K562 (cell line): ENCODE results near the gene ZDHHC8. TPM values are rescaled to one million over a fixed set of nuclear protein-coding genes. Genes with fewer than 3 reads are reported as not detected.

ENCODE experiments used
- ATAC-seq: fragments of 200-7000 bp; cut with Tn5 transposase; 3 replicates; pipeline ENCODE4 v1.9.1; 2020; ENCODE audit warnings: moderate library complexity
- BruUV-seq: library from RNA; stranded (reverse); fragments of 400-500 nt; replicated peaks from 2 replicates; lab custom pipeline; 2021; lab: Mats Ljungman, UMichigan
- CTCF ChIA-PET: fragments of 300-600 bp; formaldehyde crosslinking; extraction: SDS; loops from one replicate; lab custom pipeline; 2021; ENCODE audit warnings: low intra/inter-chr PET ratio; lab: Yijun Ruan, JAX
- POLR2A ChIA-PET: fragments of 300-600, 350-650 bp; sonication (Branson Sonifier 250); formaldehyde crosslinking; extraction: SDS; loops from one replicate; lab custom pipeline; 2021; ENCODE audit warnings: antibody characterized with exemption, inconsistent platforms; lab: Yijun Ruan, JAX
- DNase-seq, 4 experiments: peaks; one replicate each; pipeline versions ENCODE4 v3.0.0 to v3.0.0-alpha.2; 2011 to 2018; ENCODE audit warnings: low spot score in 3 of 4, mixed read lengths in 3 of 4; ENCODE audit errors: extremely low read depth in 1 of 4
- FAIRE-seq: peaks from 2 replicates; lab custom pipeline; 2011; peaks lifted over from hg19 to GRCh38; lab: Jason Lieb, UNC
- H2AFZ ChIP-seq: 2 replicates; pipeline ENCODE4 v1.6.0; 2011; ENCODE audit warnings: low read depth, low read length, control low read depth, inconsistent platforms
- H3K27ac ChIP-seq: fragments of 200-600 bp; 3 replicates; pipeline ENCODE4 v1.8.0; 2011; ENCODE audit warnings: low read depth, mild to moderate bottlenecking, control low read depth, inconsistent platforms, low read length, moderate library complexity, mixed read lengths; ENCODE audit errors: extremely low read depth
- H3K27me3 ChIP-seq, 2 experiments: fragments of 300-600 bp in 1 of 2; 2 replicates in 1 of 2; 3 replicates in 1 of 2; pipeline versions ENCODE4 v1.6.0 to v1.8.0; 2011; ENCODE audit warnings: inconsistent platforms in 2 of 2, low read length in 2 of 2, mild to moderate bottlenecking in 1 of 2, mixed read lengths in 1 of 2, moderate library complexity in 1 of 2; ENCODE audit not compliant: control insufficient read depth in 2 of 2, insufficient read depth in 2 of 2
- H3K36me3 ChIP-seq: fragments of 300-600 bp; 3 replicates; pipeline ENCODE4 v1.8.0; 2011; ENCODE audit warnings: mild to moderate bottlenecking, low read length, inconsistent platforms; ENCODE audit not compliant: control insufficient read depth, insufficient read depth
- H3K4me1 ChIP-seq, 2 experiments: fragments of 200-600 bp in 1 of 2; replicated peaks in 1 of 2; 2 replicates in 1 of 2; 3 replicates in 1 of 2; pipeline versions ENCODE4 v1.5.1 to v1.8.0; 2011; ENCODE audit warnings: inconsistent platforms in 2 of 2, low read length in 2 of 2, mild to moderate bottlenecking in 1 of 2, mixed read lengths in 1 of 2, moderate library complexity in 1 of 2; ENCODE audit not compliant: control insufficient read depth in 2 of 2, insufficient read depth in 2 of 2
- H3K4me2 ChIP-seq: 2 replicates; pipeline ENCODE4 v1.6.1; 2011; ENCODE audit warnings: low read length, control low read depth, inconsistent platforms, mixed read lengths; ENCODE audit not compliant: insufficient read depth
- H3K4me3 ChIP-seq: fragments of 200-600 bp; sonication (generic), shearing (Covaris generic); 2 replicates; pipeline ENCODE4 v1.5.1; 2016; ENCODE audit warnings: control low read depth, inconsistent platforms
- H3K79me2 ChIP-seq: fragments of 200-600 bp; 3 replicates; pipeline ENCODE4 v1.8.0; 2011; ENCODE audit warnings: low read length, inconsistent platforms; ENCODE audit not compliant: control insufficient read depth, insufficient read depth
- H3K9ac ChIP-seq, 2 experiments: 2 replicates each; pipeline versions ENCODE4 v1.6.0 to v1.6.1; 2011; ENCODE audit warnings: low read depth in 2 of 2, low read length in 2 of 2, control low read depth in 1 of 2, inconsistent platforms in 1 of 2, mild to moderate bottlenecking in 1 of 2, mixed read lengths in 1 of 2; ENCODE audit not compliant: insufficient read depth in 1 of 2
- H3K9me1 ChIP-seq: one replicate; pipeline ENCODE4 v1.6.0; 2011; ENCODE audit warnings: inconsistent platforms, mild to moderate bottlenecking, low read length, moderate library complexity; ENCODE audit not compliant: control insufficient read depth, insufficient read depth
- H3K9me3 ChIP-seq: replicated peaks from 2 replicates; pipeline ENCODE4 v1.5.1; 2011; ENCODE audit warnings: low read depth, low read length, inconsistent platforms; ENCODE audit not compliant: control insufficient read depth, insufficient read depth
- H4K20me1 ChIP-seq: replicated peaks from 2 replicates; pipeline ENCODE4 v1.6.1; 2011; ENCODE audit warnings: low read length, inconsistent platforms, mixed read lengths; ENCODE audit not compliant: control insufficient read depth, insufficient read depth
- ATF1 ChIP-seq, 2 experiments: fragments of 450-650 bp in 1 of 2; IDR thresholded peaks; 2 replicates each; pipeline ENCODE4 v1.6.1; 2016; ENCODE audit warnings: missing compliant biosample characterization in 1 of 2, missing genetic modification characterization in 1 of 2
- BMI1 ChIP-seq: fragments of 150-350 bp; IDR thresholded peaks from 2 replicates; pipeline ENCODE4 v1.6.1; 2014; ENCODE audit warnings: low read length
- KLF6 ChIP-seq: fragments of 250-450 bp; sonication (Bioruptor Pico); IDR thresholded peaks from 2 replicates; pipeline ENCODE4 v1.4.0; 2020; ENCODE audit warnings: mild to moderate bottlenecking, moderate library complexity, borderline replicate concordance
- POLR2A ChIP-seq: fragments of 450-650 bp; conservative IDR thresholded peaks from 2 replicates; pipeline ENCODE4 v1.6.1; 2016
- RB1 ChIP-seq: fragments of 450-650 bp; IDR thresholded peaks from 2 replicates; pipeline ENCODE4 v1.6.1; 2017; ENCODE audit warnings: low read depth, mild to moderate bottlenecking
- SAP30 ChIP-seq: fragments of 200-600 bp; sonication (generic); IDR thresholded peaks from 2 replicates; pipeline ENCODE4 v1.6.1; 2012; ENCODE audit warnings: borderline replicate concordance, low read depth, mild to moderate bottlenecking, moderate library complexity, low read length, control low read depth, inconsistent platforms; ENCODE audit not compliant: insufficient read depth, poor library complexity, severe bottlenecking
- XRCC3 ChIP-seq: fragments of 450-650 bp; IDR thresholded peaks from 2 replicates; pipeline ENCODE4 v1.6.1; 2017; ENCODE audit warnings: mild to moderate bottlenecking, moderate library complexity
- YY1 ChIP-seq, 3 experiments: IDR thresholded peaks; 2 replicates each; pipeline ENCODE4 v1.6.1; 2011; ENCODE audit warnings: low read length in 2 of 3, mild to moderate bottlenecking in 2 of 3, moderate library complexity in 2 of 3, borderline replicate concordance in 1 of 3, control low read depth in 1 of 3, low read depth in 1 of 3; ENCODE audit not compliant: insufficient read depth in 3 of 3, insufficient replicate concordance in 2 of 3, control insufficient read depth in 1 of 3, insufficient read length in 1 of 3; ENCODE audit errors: extremely low read depth in 1 of 3
- ZNF165 ChIP-seq: fragments of 250-450 bp; sonication (Bioruptor Pico); IDR thresholded peaks from 2 replicates; pipeline ENCODE4 v1.4.0; 2020; ENCODE audit warnings: borderline replicate concordance
- ZNF347 ChIP-seq: fragments of 450-650 bp; formaldehyde crosslinking; IDR thresholded peaks from 2 replicates; pipeline ENCODE4 v1.4.0; 2020; ENCODE audit warnings: low read depth, mild to moderate bottlenecking, moderate library complexity
- WGBS: fragments of 100-300 bp; shearing (Covaris generic); methylation state at CpG from one replicate; pipeline ENCODE4 v1.1.6; 2016; ENCODE audit warnings: low coverage, mixed read lengths; ENCODE audit not compliant: insufficient coverage; ENCODE audit errors: missing lambda C conversion rate; 5-methylcytosine and 5-hydroxymethylcytosine counted together
- in situ Hi-C: fragments of 300-500 bp; cut with MboI; formaldehyde crosslinking; loops from 4 replicates; pipeline ENCODE4 v1.15.0; 2018; ENCODE audit warnings: inconsistent platforms, mixed read lengths
- intact Hi-C: fragments of 100-400 bp; cut with micrococcal nuclease; formaldehyde crosslinking; loops from 2 replicates; pipeline ENCODE4 v1.14.2; 2022
- polyA plus RNA-seq, 8 experiments: library from polyadenylated mRNA; depleted of rRNA in 4 of 8; stranded (reverse) in 5 of 8; unstranded in 3 of 8; fragments of >200 nt; fragmentation: Nextera tagmentation in 2 of 8; fragmentation: Illumina TruSeq in 1 of 8; extraction: Ambion mirVana in 2 of 8; extraction: Trizol in 1 of 8; gene quantifications; 2 replicates each; pipeline versions ENCODE4 v1.2.1 to v1.2.3, GENCODE V29; 2011 to 2014; ENCODE audit warnings: inconsistent platforms in 1 of 8, missing spikeins in 1 of 8
- total RNA-seq, 7 experiments: library from RNA; depleted of rRNA in 6 of 7; stranded (reverse); fragments of >200 nt in 6 of 7; fragmentation: Illumina TruSeq in 2 of 7; extraction: Trizol in 2 of 7; gene quantifications; 2 replicates each; pipeline versions ENCODE4 v1.2.1 to v1.2.3, GENCODE V29; 2011 to 2021; ENCODE audit warnings: low replicate concordance in 1 of 7
- TF ChIP-seq, protein P1 (sequence below): fragments of 200-600 bp; sonication (generic); IDR thresholded peaks from one replicate; pipeline ENCODE4 v1.6.1; 2012; ENCODE audit warnings: mild to moderate bottlenecking, low read depth, low read length, inconsistent platforms

ZDHHC8 gene
- total and polyA plus RNA-seq, 9 of the 15 experiments (the other 6 are each of a cell fraction or from before 2014, with no cell fraction given) = 0.04 to 109 (median 16.4) TPM

DNA sequence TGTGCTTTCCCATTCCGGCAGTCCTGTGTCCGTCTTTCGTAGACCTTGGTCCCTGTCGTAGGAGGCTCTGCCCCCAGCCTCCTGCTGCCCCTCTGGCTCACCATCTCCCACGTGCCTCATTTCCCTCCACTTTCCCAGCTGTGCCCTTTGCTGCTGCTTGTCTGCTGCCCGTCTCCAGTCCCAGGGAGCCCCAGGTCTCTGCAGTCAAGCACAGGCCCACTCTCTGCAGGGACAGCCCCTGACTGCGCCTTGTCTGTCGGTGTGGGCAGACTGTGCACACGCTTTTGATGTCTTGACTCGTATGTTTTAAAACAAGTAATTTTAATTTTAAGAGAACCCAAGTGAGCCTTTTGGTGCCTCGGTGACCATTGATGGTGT is 39.1 kb upstream of the ZDHHC8 start:
- Histone ChIP-seq H3K79me2 (peaks cover 69% of the 10 kb centered on the region), H3K9me3 (no peaks in the 10 kb centered on the region; the same call in 1 of the 2 replicates), H3K9ac (peak overlapping the region in 1 of 2 experiments; percentile 22; a peak in 1 of 4 replicates), H2AFZ (no peak overlapping the region), H4K20me1 (peaks cover 10% of the 10 kb centered on the region; the same call in 1 of the 2 replicates), H3K9me1 (no peaks in the 10 kb centered on the region), H3K4me2 (no peak overlapping the region), H3K27ac (no peak overlapping the region), H3K36me3 (peaks cover 99% of the 10 kb centered on the region), H3K4me3 (no peak overlapping the region), H3K27me3 (no peaks in the 10 kb centered on the region), H3K4me1 (peaks cover 0 to 7% of the 10 kb centered on the region in 2 experiments; a peak in 2 of 5 replicates)
- intact Hi-C loops (no loop called here), in situ Hi-C loops (no loop called here)
- ATAC-seq (no peak), FAIRE-seq (no peak), DNase-seq (no peak)
- BruUV-seq = no TSS peak
- ChIA-PET CTCF (interaction anchor here (0.6 kb wide), 1 partner anchor 64 kb away, joined by 3 read pairs; no protein-coding TSS in a partner anchor), POLR2A (interaction anchor here (1.6 to 19.4 kb wide), 3 partner anchors 10 to 71 kb away, joined by 4 to 513 read pairs (median 145); partner anchors contain the start of genes DGCR8, RANBP1, TANGO2 and TRMT2A)
- WGBS = 91% methylated on average over 11 of the region's 11 CpGs
- TF ChIP-seq RB1 = no peak
- TF ChIP-seq KLF6 (CRISPR knock-in tag) = no peak
- no peak for TF ChIP-seq ZNF347 (CRISPR knock-in tag)
- no peak for TF ChIP-seq XRCC3
- TF ChIP-seq BMI1 = no peak
- TF ChIP-seq SAP30 = peak; percentile 3
- no peak for TF ChIP-seq ZNF165 (CRISPR knock-in tag)
- TF ChIP-seq, protein P1, sequence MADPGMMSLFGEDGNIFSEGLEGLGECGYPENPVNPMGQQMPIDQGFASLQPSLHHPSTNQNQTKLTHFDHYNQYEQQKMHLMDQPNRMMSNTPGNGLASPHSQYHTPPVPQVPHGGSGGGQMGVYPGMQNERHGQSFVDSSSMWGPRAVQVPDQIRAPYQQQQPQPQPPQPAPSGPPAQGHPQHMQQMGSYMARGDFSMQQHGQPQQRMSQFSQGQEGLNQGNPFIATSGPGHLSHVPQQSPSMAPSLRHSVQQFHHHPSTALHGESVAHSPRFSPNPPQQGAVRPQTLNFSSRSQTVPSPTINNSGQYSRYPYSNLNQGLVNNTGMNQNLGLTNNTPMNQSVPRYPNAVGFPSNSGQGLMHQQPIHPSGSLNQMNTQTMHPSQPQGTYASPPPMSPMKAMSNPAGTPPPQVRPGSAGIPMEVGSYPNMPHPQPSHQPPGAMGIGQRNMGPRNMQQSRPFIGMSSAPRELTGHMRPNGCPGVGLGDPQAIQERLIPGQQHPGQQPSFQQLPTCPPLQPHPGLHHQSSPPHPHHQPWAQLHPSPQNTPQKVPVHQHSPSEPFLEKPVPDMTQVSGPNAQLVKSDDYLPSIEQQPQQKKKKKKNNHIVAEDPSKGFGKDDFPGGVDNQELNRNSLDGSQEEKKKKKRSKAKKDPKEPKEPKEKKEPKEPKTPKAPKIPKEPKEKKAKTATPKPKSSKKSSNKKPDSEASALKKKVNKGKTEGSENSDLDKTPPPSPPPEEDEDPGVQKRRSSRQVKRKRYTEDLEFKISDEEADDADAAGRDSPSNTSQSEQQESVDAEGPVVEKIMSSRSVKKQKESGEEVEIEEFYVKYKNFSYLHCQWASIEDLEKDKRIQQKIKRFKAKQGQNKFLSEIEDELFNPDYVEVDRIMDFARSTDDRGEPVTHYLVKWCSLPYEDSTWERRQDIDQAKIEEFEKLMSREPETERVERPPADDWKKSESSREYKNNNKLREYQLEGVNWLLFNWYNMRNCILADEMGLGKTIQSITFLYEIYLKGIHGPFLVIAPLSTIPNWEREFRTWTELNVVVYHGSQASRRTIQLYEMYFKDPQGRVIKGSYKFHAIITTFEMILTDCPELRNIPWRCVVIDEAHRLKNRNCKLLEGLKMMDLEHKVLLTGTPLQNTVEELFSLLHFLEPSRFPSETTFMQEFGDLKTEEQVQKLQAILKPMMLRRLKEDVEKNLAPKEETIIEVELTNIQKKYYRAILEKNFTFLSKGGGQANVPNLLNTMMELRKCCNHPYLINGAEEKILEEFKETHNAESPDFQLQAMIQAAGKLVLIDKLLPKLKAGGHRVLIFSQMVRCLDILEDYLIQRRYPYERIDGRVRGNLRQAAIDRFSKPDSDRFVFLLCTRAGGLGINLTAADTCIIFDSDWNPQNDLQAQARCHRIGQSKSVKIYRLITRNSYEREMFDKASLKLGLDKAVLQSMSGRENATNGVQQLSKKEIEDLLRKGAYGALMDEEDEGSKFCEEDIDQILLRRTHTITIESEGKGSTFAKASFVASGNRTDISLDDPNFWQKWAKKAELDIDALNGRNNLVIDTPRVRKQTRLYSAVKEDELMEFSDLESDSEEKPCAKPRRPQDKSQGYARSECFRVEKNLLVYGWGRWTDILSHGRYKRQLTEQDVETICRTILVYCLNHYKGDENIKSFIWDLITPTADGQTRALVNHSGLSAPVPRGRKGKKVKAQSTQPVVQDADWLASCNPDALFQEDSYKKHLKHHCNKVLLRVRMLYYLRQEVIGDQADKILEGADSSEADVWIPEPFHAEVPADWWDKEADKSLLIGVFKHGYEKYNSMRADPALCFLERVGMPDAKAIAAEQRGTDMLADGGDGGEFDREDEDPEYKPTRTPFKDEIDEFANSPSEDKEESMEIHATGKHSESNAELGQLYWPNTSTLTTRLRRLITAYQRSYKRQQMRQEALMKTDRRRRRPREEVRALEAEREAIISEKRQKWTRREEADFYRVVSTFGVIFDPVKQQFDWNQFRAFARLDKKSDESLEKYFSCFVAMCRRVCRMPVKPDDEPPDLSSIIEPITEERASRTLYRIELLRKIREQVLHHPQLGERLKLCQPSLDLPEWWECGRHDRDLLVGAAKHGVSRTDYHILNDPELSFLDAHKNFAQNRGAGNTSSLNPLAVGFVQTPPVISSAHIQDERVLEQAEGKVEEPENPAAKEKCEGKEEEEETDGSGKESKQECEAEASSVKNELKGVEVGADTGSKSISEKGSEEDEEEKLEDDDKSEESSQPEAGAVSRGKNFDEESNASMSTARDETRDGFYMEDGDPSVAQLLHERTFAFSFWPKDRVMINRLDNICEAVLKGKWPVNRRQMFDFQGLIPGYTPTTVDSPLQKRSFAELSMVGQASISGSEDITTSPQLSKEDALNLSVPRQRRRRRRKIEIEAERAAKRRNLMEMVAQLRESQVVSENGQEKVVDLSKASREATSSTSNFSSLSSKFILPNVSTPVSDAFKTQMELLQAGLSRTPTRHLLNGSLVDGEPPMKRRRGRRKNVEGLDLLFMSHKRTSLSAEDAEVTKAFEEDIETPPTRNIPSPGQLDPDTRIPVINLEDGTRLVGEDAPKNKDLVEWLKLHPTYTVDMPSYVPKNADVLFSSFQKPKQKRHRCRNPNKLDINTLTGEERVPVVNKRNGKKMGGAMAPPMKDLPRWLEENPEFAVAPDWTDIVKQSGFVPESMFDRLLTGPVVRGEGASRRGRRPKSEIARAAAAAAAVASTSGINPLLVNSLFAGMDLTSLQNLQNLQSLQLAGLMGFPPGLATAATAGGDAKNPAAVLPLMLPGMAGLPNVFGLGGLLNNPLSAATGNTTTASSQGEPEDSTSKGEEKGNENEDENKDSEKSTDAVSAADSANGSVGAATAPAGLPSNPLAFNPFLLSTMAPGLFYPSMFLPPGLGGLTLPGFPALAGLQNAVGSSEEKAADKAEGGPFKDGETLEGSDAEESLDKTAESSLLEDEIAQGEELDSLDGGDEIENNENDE = peak; percentile 13
- TF ChIP-seq YY1 (IDR thresholded peaks at IDR 0.05; ENCODE audit: borderline replicate concordance in 1 of 3, control insufficient read depth in 1 of 3, extremely low read depth in 1 of 3, insufficient read depth in 3 of 3, insufficient read length in 1 of 3, insufficient replicate concordance in 2 of 3, low read depth in 1 of 3, low read length in 2 of 3) = no peak
- no peak for TF ChIP-seq ATF1 (CRISPR knock-in tag; IDR thresholded peaks at IDR 0.05)
- no peak for TF ChIP-seq ATF1 (tag; IDR thresholded peaks at IDR 0.05)
- 0 out of 2 replicates have a peak, but pooled peaks have one; percentile 14 for TF ChIP-seq POLR2A
